Stimulated activated CD4-positive, alpha-beta T cell treated with anti-CD3 and anti-CD28 coated beads, Interleukin-2, amount 100 ng/mL, for 4 hours (primary cell): ENCODE measurements around the gene FBXO15.

Experiments used
- DNase-seq: peaks from one replicate; pipeline ENCODE4 v3.0.0-alpha.2; 2020; ENCODE audit warnings: low read depth

Gene FBXO15

GRCh38 chr18:74147779-74148542, at the start of gene FBXO15, which contains the start of gene TIMM21:
Gene FBXO15 (minus strand): TSS chr18:74147834. CDS start chr18:74147785, 49 bp downstream.
Gene TIMM21 (plus strand): TSS chr18:74148523. CDS start chr18:74148809, 286 bp downstream.
- peak; percentile 92 for DNase-seq

- peak; percentile 32 for DNase-seq
Measured at GRCh38 chr18:74196220-74197119, 48.8 kb upstream of the FBXO15 start.

GRCh38 chr18:74194691-74195090, 47.1 kb upstream of the FBXO15 start:
- DNase-seq = no peak

- no peak for DNase-seq
Measured at GRCh38 chr18:74191577-74191976, 43.9 kb upstream of the FBXO15 start.

GRCh38 chr18:74190086-74190485, 42.5 kb upstream of the FBXO15 start:
- no peak for DNase-seq

- no peak for DNase-seq
Measured at GRCh38 chr18:74186661-74187060, 39.0 kb upstream of the FBXO15 start.

GRCh38 chr18:74185860-74186259, 38.2 kb upstream of the FBXO15 start:
- DNase-seq = no peak

- no peak for DNase-seq
Measured at GRCh38 chr18:74184875-74185274, 37.2 kb upstream of the FBXO15 start.

GRCh38 chr18:74183130-74183529, 35.5 kb upstream of the FBXO15 start:
- DNase-seq = no peak

GRCh38 chr18:74182335-74182734, 34.7 kb upstream of the FBXO15 start:
- no peak for DNase-seq

GRCh38 chr18:74179623-74180199, 32.1 kb upstream of the FBXO15 start:
- no peak for DNase-seq

- DNase-seq = no peak
Measured at GRCh38 chr18:74178884-74179283, 31.2 kb upstream of the FBXO15 start.

- DNase-seq = no peak
Measured at GRCh38 chr18:74175658-74176057, 28.0 kb upstream of the FBXO15 start.

- no peak for DNase-seq
Measured at GRCh38 chr18:74173434-74173750, 25.8 kb upstream of the FBXO15 start.

GRCh38 chr18:74172697-74173433, 25.2 kb upstream of the FBXO15 start:
- no peak for DNase-seq

- no peak for DNase-seq
Measured at GRCh38 chr18:74171910-74172606, 24.4 kb upstream of the FBXO15 start.

GRCh38 chr18:74166386-74166785, 18.8 kb upstream of the FBXO15 start:
- DNase-seq = no peak

GRCh38 chr18:74163019-74163660, 15.5 kb upstream of the FBXO15 start:
- DNase-seq = no peak

- no peak for DNase-seq
Measured at GRCh38 chr18:74155276-74155675, 7.6 kb upstream of the FBXO15 start.

- no peak for DNase-seq
Measured at GRCh38 chr18:74154716-74155115, 7.1 kb upstream of the FBXO15 start.

GRCh38 chr18:74153793-74154192, 6.2 kb upstream of the FBXO15 start:
- no peak for DNase-seq
